ENCODE measurements around the gene SAMSN1.

GRCh38 chr21:14513804-14514203 is 32.3 kb downstream of the SAMSN1 start:
- TF ChIP-seq CTCF (conservative IDR thresholded peaks at IDR 0.05; ENCODE audit: low read depth in 2 of 2): no peak
- TF ChIP-seq POLR2AphosphoS5 (IDR thresholded peaks at IDR 0.05; ENCODE audit: low read depth): no peak
- TF ChIP-seq ETS1 (IDR thresholded peaks at IDR 0.05): no peak
- TF ChIP-seq EZH2 (IDR thresholded peaks at IDR 0.05; ENCODE audit: low read depth, unreplicated experiment): no peak
- TF ChIP-seq NANOG (IDR thresholded peaks at IDR 0.05; ENCODE audit: borderline replicate concordance): no peak
- TF ChIP-seq JUNB (IDR thresholded peaks at IDR 0.05; ENCODE audit: unreplicated experiment): no peak
- TF ChIP-seq REST (IDR thresholded peaks at IDR 0.05; ENCODE audit: unreplicated experiment): no peak
- TF ChIP-seq STAT1 (IDR thresholded peaks at IDR 0.05; ENCODE audit: unreplicated experiment): no peak
- TF ChIP-seq EZH2phosphoT487 (IDR thresholded peaks at IDR 0.05; ENCODE audit: unreplicated experiment): no peak
- TF ChIP-seq ZNF114 (CRISPR knock-in tag; IDR thresholded peaks at IDR 0.05): no peak
- no peak for TF ChIP-seq ZNF331 (CRISPR knock-in tag; IDR thresholded peaks at IDR 0.05; ENCODE audit: low read depth)
- no peak for TF ChIP-seq CREB1 (CRISPR knock-in tag; IDR thresholded peaks at IDR 0.05; ENCODE audit: low read depth)
